Measurements from ENCODE around the gene FAM83F.
A peak's percentile ranks its signal among the peaks of the same experiment; 100 is the strongest.
"Not testable (repeated sequence)": the region's sequence is repeated elsewhere in the genome, so short reads cannot be mapped to it uniquely, and the experiment has no call there.

FAM83F gene

DNA sequence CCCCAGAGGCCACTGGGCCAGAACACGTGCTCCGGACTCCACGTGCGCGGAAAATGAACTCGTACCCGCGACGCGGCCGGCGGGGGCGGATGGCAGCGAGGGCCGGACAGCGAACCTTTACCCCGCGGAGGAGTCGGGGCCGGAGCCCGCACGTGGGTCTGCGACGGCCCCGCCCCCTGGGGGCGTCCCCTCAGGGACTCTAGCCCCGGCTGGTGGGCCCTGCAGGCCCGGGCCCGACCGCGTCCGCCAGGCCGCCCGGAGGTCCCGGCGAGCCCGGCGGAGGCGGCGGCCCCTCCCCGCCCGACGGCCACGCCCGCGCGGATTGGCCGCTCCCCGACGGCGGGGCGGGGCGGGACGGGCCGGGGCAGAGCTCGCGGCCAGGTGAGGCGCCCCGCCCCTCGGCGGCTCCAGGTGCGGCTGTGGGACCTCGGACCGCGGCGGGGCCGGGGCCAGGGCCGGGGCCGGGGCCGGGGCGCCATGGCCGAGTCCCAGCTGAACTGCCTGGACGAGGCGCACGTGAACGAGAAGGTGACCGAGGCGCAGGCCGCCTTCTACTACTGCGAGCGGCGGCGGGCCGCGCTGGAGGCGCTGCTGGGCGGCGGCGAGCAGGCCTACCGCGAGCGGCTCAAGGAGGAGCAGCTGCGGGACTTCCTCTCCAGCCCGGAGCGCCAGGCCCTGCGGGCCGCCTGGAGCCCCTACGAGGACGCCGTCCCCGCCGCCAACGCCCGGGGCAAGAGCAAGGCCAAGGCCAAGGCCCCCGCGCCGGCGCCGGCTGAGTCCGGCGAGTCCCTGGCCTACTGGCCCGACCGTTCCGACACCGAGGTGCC is at the start of gene FAM83F:
FAM83F (plus strand) TSS at position 389 of the 827 bp plus-strand sequence; CDS start at position 478, 89 bp downstream.
- TF ChIP-seq, protein P1, sequence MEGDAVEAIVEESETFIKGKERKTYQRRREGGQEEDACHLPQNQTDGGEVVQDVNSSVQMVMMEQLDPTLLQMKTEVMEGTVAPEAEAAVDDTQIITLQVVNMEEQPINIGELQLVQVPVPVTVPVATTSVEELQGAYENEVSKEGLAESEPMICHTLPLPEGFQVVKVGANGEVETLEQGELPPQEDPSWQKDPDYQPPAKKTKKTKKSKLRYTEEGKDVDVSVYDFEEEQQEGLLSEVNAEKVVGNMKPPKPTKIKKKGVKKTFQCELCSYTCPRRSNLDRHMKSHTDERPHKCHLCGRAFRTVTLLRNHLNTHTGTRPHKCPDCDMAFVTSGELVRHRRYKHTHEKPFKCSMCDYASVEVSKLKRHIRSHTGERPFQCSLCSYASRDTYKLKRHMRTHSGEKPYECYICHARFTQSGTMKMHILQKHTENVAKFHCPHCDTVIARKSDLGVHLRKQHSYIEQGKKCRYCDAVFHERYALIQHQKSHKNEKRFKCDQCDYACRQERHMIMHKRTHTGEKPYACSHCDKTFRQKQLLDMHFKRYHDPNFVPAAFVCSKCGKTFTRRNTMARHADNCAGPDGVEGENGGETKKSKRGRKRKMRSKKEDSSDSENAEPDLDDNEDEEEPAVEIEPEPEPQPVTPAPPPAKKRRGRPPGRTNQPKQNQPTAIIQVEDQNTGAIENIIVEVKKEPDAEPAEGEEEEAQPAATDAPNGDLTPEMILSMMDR (IDR thresholded peaks at IDR 0.05; ENCODE audit: control insufficient read depth, extremely low read depth, insufficient read depth), result no peak
- no peak for DNase-seq (ENCODE audit: low read depth)
- peak within 1 kb of the TSS; percentile 73 for H3K4me3 ChIP-seq (ENCODE audit: low read depth, low read length)

GRCh38 chr22:39946126-39946502 is 48.6 kb upstream of the FAM83F start:
- TF ChIP-seq, protein P1 (IDR thresholded peaks at IDR 0.05; ENCODE audit: control insufficient read depth, extremely low read depth, insufficient read depth), result no peak
- DNase-seq (ENCODE audit: low read depth), result no peak
- no peak overlapping the region for H3K4me3 ChIP-seq (ENCODE audit: low read depth, low read length)

DNA sequence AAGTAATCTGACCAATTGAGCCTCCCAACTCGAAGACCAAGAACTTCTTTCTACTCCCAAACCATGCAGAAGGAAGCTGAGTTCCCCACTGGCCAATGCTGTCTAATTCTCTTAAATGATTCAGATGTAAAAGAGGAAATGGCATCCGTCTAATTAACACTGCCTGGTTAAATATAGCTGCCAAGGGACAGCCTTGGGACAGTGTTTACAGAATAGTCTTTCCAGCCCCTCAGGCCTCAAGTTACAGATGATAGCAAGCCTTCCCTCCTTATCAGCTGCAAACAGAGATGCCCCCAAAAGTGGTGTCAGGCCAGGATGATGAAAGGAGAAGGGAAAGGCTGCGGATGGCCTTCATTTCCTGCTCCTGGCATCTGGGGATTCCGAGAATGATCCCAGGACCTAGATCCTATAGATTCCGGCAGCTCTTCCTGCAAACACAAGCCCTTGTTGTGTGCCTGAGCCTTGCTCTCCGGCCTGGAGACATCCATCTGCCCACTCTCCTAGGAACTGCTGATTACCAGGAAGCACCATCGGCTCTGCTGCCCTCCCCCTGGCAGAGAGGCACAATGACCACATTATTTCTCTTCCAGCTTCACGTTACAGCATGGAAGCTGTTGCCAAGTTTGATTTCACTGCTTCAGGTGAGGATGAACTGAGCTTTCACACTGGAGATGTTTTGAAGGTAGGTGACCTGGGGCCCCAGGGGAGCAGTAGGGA is 48.1 kb upstream of the FAM83F start:
- TF ChIP-seq, protein P1 (IDR thresholded peaks at IDR 0.05; ENCODE audit: control insufficient read depth, extremely low read depth, insufficient read depth), result no peak
- DNase-seq (ENCODE audit: low read depth), result no peak
- no peak overlapping the region for H3K4me3 ChIP-seq (ENCODE audit: low read depth, low read length)

DNA sequence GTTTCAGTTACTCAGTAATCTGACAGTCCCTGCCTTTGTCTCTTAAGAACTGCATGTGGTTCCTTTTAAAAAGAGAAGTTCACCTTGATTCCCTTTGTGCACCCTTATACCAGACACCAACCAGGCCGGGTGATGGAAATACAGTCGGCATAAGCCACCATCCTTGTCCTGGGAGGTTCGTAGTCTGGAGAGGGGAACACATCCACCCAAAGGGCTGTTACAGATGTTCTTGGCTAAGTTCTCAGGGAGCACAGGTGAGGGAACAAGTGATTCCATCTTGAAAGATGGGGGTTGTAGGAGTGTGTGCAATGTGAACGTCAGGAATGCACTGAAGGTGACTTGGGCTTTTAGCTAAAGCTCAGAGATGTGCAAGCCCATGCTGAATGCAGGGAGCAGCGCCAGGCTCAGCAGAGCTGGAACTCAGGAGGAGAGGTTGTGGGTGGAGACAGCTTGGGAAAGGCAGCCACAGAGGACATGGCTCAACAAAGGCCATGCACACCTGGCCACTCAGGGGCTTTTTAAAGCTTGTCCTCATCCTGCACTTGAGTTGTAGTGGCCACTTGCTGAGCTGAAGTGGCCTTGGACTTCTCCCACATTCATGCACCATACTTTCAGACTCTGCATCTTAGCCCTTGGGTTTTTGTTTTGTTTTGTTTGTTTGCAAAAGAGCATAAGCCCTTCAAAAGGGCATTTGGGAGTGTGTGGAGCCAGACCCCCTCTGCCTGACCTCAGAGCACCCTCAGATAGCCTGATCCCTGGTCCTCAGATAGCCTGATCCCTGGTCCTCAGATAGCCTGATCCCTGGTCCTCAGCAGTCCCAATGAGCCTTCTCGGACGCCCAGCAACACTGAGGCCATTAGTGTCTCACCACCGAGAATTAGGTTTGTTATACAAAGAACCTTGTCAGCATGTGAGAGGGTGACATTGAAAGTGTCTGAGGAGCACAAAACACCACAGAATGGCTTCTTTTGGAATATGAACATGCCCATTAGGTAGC is 47.2 kb upstream of the FAM83F start:
- DNase-seq (ENCODE audit: low read depth), result no peak
- no peak overlapping the region for H3K4me3 ChIP-seq (ENCODE audit: low read depth, low read length)
- TF ChIP-seq, protein P1 (IDR thresholded peaks at IDR 0.05; ENCODE audit: control insufficient read depth, extremely low read depth, insufficient read depth), result no peak

GRCh38 chr22:39949964-39950737 is 44.6 kb upstream of the FAM83F start:
- H3K4me3 ChIP-seq (ENCODE audit: low read depth, low read length), result no peak overlapping the region
- DNase-seq (ENCODE audit: low read depth), result no peak
- TF ChIP-seq, protein P1 (IDR thresholded peaks at IDR 0.05; ENCODE audit: control insufficient read depth, extremely low read depth, insufficient read depth), result no peak

DNA sequence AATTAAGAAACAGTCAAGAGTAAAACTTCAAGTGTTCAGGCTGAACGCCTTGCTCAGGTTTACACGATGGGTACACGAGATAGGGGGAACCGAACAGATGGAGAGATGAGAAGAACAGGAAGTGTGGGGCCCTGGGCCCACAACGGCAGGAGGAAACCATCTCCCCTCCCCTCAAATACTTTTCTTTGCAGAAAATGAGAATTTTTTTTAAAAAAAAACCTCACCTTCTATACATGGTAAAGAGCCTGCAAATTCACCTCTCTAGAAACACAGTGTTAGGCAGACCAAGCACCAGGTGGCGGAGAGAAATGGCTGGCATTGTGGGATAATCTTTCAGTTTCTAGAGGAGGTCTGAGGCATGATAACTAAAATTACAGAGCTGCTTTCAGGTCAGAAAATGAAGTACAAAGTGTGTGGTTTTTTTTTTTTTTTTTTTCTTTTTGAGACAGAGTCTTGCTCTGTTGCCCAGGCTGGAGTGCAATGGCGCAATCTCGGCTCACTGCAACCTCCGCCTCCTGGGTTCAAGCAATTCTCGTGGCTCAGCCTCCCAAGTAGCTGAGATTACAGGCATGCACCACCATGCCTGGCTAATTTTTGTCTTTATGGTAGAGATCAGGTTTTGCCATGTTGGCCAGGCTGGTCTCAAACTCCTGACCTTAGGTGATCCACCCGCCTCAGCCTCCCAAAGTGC is 43.0 kb upstream of the FAM83F start:
- H3K4me3 ChIP-seq (ENCODE audit: low read depth, low read length); DNase-seq (ENCODE audit: low read depth): not testable (repeated sequence)

Data from LNCaP clone FGC (cell line).